Activated gamma-delta T cell treated with Interleukin-2 at 50 U/mL for 16 hours (primary cell): ENCODE data around the gene HEMGN.
"Not testable (repeated sequence)": the region's sequence is repeated elsewhere in the genome, so short reads cannot be mapped to it uniquely, and the experiment has no call there.

Experiments used
- DNase-seq: peaks from one replicate; pipeline ENCODE4 v3.0.0-alpha.2; 2020

The HEMGN gene

GRCh38 chr9:97938081-97938644 is at the start of gene HEMGN:
TSS of gene HEMGN (minus strand) at chr9:97938172. CDS start at chr9:97938136, 36 bp downstream.
- peak; percentile 36 for DNase-seq

GRCh38 chr9:97987487-97987886 is 49.5 kb upstream of the HEMGN start:
- DNase-seq: no peak

- peak; percentile 51 for DNase-seq
These were observed 47.3 kb upstream of the HEMGN start for GRCh38 chr9:97985058-97985861.

GRCh38 chr9:97984188-97985057 is 46.5 kb upstream of the HEMGN start:
- DNase-seq: peak; percentile 67

- peak; percentile 61 for DNase-seq
These were observed 45.7 kb upstream of the HEMGN start for GRCh38 chr9:97983589-97984187.

- DNase-seq: peak; percentile 91
These were observed 45.0 kb upstream of the HEMGN start, which contains the start of gene ANP32B for GRCh38 chr9:97982683-97983588. TSS of gene ANP32B (plus strand) at chr9:97983341. CDS start at chr9:97983556, 215 bp downstream.

- DNase-seq: no peak
These were observed 44.1 kb upstream of the HEMGN start for GRCh38 chr9:97981846-97982682.

GRCh38 chr9:97980918-97981845 is 43.2 kb upstream of the HEMGN start:
- no peak for DNase-seq

- DNase-seq: no peak
These were observed 42.5 kb upstream of the HEMGN start for GRCh38 chr9:97980479-97980803.

GRCh38 chr9:97979788-97980478 is 42.0 kb upstream of the HEMGN start:
- no peak for DNase-seq

- no peak for DNase-seq
These were observed 40.6 kb upstream of the HEMGN start for GRCh38 chr9:97978371-97979130.

GRCh38 chr9:97976633-97977032 is 38.7 kb upstream of the HEMGN start:
- DNase-seq: not testable (repeated sequence)

GRCh38 chr9:97975376-97975775 is 37.4 kb upstream of the HEMGN start:
- DNase-seq: no peak

GRCh38 chr9:97972753-97973152 is 34.8 kb upstream of the HEMGN start:
- DNase-seq: no peak

GRCh38 chr9:97970165-97970564 is 32.2 kb upstream of the HEMGN start:
- DNase-seq: no peak

- DNase-seq: no peak
These were observed 31.0 kb upstream of the HEMGN start for GRCh38 chr9:97969014-97969413.

- no peak for DNase-seq
These were observed 28.5 kb upstream of the HEMGN start for GRCh38 chr9:97966493-97966892.

- DNase-seq: no peak
These were observed 26.9 kb upstream of the HEMGN start for GRCh38 chr9:97964901-97965300.

- DNase-seq: no peak
These were observed 25.3 kb upstream of the HEMGN start for GRCh38 chr9:97963232-97963631.
